Measurements from ENCODE around the gene DXO. TPM values are rescaled to one million over a fixed set of nuclear protein-coding genes. Genes with fewer than 3 reads are reported as not detected.

The DXO gene
- polyA plus RNA-seq, 3 donors = 22.1 to 32.3 (median 31.7) TPM

DNA sequence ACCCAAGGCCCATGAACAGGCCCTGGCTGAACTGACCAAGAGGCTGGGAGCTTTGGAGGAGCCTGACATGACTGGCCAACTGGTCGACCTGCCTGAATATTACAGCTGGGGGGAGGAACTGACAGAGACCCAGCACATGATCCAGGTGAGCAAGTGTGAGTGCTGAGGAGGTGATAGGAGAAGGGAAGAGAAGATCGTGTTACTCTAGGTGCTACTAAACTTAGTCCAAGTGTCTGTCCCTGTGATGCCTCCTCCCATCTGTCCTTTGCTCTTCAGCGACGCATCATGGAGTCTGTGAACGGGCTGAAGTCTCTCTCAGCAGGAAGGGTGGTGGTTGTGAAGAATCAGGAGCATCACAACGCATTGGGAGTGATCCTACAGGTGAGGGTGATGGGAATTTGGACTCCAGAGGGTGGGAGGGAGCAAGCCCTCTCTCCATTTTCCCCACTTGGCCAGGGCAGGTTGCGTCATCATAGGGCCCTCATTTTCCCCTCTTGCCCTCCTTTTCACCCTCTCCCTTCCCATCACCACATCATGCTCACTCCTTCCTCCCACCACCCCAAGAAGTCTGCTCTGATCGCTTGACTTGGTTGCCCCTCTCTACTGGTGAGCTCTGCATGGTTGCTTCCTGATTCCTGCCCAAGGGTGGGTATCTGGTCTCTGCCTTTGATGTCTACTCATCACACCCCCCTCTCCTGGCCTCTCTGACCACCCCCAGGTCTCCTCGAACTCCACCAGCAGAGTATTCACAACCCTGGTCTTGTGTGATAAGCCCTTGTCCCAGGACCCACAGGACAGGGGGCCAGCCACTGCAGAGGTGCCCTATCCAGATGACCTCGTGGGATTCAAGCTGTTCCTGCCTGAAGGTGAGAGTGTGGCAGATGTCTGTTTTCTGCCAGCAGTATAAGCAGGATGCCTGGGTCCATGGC lies 4.7 kb downstream of the DXO start:
- DNase-seq (ENCODE audit: extremely low read depth in 1 of 11, low read depth in 9 of 11, low spot score in 4 of 11) = no peak

GRCh38 chr6:31966506-31966905 lies 5.4 kb downstream of the DXO start:
- DNase-seq (ENCODE audit: extremely low read depth in 1 of 11, low read depth in 9 of 11, low spot score in 4 of 11) = no peak

DNA sequence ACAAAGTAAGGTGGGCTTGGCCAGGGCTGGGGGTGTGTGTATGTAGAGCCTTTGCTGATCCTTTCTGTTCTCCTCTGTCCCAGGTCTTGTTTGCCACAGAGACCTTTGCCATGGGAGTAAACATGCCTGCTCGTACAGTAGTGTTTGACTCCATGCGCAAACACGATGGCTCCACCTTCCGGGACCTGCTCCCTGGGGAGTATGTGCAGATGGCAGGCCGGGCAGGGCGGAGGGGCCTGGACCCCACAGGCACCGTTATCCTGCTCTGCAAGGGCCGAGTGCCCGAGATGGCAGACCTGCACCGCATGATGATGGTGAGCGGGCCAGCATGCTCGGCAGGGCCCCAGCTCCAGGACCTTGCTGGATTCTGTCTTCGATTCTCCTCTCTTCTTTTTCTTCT lies 6.2 kb downstream of the DXO start:
- DNase-seq (ENCODE audit: extremely low read depth in 1 of 11, low read depth in 9 of 11, low spot score in 4 of 11) = no peak

DNA sequence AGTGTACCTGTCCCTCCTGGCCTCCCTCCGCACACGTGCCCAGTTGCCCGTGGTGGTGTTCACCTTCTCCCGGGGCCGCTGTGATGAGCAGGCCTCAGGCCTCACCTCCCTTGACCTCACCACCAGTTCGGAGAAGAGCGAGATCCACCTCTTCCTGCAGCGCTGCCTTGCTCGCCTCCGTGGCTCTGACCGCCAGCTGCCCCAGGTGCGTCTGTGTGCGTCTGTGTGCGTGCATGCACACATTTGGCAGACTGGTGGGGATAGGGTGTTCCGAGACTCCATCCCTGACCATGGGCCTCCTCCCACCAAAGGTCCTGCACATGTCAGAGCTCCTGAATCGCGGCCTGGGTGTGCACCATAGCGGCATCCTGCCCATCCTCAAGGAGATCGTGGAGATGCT lies 8.0 kb downstream of the DXO start:
- no peak for DNase-seq (ENCODE audit: extremely low read depth in 1 of 11, low read depth in 9 of 11, low spot score in 4 of 11)

DNA sequence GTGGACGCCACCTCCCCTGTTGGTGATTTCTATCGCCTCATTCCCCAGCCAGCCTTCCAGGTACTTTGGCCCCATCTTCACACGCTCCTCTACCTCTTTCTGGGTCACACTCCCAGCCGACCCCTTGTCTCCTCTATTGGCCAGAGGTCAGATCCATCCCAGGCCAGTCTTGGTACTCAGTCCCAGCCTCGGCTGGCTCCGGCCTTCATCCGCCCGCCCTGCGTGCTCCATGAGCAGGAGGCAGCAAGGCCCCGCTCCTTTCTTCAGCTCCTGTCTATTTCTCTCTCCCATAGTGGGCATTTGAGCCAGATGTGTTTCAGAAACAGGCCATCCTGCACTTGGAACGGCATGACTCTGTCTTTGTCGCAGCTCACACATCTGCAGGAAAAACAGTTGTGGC lies 10.3 kb downstream of the DXO start:
- no peak for DNase-seq (ENCODE audit: extremely low read depth in 1 of 11, low read depth in 9 of 11, low spot score in 4 of 11)

DNA sequence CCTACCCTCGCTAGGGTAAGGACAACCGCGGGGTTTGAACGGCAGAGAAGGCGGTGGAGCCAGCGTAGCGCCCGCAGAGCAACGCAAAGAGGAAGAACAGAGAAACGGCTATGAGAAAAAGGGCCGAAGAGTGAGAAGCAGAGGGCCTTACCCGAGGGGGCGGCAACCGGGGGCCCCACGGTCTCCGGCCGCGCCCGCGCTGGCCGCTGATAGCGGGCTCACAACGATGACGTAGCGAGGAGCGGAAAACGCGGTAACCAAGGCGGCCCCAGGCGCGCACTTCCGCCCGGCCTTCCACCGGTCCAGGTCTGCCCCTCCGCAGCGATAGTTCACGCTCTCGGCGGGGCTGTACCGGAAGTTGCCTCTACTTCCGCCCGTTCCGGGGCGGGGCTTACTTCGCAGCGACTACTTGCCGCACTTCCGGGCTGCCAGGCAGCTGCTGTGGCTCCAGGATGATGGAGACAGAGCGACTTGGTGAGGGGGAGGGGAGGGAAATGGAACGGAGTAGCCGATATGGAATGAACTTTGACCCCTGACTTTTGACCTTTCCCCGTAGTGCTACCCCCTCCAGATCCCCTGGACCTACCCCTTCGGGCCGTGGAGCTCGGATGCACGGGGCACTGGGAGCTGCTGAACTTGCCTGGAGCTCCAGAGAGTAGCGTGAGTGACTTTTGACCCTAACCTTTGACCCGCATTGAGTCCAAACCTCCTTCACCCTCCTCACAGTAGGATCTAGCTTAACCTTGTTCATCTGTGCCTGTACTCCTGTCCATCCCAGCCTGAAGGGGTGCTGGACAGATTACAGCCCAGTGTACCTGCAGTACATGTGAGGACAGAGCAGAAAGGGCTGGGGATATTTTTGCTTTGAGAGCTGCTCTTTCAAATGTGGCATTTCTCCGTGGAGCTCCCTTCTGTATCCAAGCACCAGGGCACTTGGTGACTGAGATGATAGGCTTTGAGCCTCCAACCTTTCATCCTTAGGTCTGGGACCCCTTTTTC lies 12.9 kb downstream of the DXO start, which contains the start of the genes NELFE and SKIC2:
NELFE (minus strand) TSS at position 231 of the 999 bp plus-strand sequence. CDS start 525 bp downstream, outside the sequence.
SKIC2 (plus strand) TSS at position 435 of the 999 bp plus-strand sequence; CDS start at position 453, 18 bp downstream.
- DNase-seq (ENCODE audit: extremely low read depth in 1 of 11, low read depth in 9 of 11, low spot score in 4 of 11) = peak; percentile 94 to 97 (median 97)

DNA sequence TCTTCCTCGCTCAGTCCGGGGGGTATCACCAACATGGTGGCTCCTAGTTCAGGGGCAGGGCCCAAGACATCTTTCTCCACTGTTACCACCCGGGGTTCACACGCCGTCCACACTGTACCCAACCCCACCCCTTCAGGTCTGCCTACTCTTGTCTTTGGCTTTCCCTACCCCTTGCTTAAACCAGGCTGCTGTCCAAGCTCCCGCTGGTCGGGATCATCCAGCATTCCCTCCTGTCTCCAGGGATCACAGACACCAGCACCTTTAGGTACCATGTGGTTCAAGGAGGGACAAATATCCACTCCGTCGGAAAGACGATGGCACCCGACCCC lies 13.6 kb downstream of the DXO start:
- DNase-seq (ENCODE audit: extremely low read depth in 1 of 11, low read depth in 9 of 11, low spot score in 4 of 11) = no peak

- DNase-seq (ENCODE audit: extremely low read depth in 1 of 11, low read depth in 9 of 11, low spot score in 4 of 11) = no peak
Observed at GRCh38 chr6:31956796-31957195, 15.1 kb downstream of the DXO start.

DNA sequence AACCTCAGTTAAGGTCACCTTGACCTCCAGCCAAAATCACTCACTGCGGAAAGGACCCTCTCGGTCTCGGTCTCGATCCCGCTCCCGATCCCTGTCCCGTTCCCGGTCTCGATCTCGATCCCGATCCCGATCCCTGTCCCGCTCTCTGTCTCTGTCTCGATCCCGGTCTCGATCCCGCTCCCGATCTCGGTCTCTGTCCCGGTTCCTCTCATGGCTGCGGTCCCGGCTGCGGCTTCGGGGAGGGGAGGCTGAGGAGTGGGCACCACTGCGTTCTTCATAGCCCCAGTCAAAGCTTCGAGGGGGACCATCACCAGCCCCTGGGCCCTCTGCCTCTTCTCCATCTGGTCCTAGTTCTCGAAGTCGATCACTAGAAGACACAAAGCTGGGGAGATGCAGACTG lies 17.4 kb downstream of the DXO start:
- no peak for DNase-seq (ENCODE audit: extremely low read depth in 1 of 11, low read depth in 9 of 11, low spot score in 4 of 11)

- DNase-seq (ENCODE audit: extremely low read depth in 1 of 11, low read depth in 9 of 11, low spot score in 4 of 11) = no peak
Observed at GRCh38 chr6:31952890-31953289, 19.0 kb downstream of the DXO start.

GRCh38 chr6:31952140-31952805 lies 19.7 kb downstream of the DXO start:
- DNase-seq (ENCODE audit: extremely low read depth in 1 of 11, low read depth in 9 of 11, low spot score in 4 of 11) = peak in 6 of 11 donors; percentile 26 to 45 (median 32)

DNA sequence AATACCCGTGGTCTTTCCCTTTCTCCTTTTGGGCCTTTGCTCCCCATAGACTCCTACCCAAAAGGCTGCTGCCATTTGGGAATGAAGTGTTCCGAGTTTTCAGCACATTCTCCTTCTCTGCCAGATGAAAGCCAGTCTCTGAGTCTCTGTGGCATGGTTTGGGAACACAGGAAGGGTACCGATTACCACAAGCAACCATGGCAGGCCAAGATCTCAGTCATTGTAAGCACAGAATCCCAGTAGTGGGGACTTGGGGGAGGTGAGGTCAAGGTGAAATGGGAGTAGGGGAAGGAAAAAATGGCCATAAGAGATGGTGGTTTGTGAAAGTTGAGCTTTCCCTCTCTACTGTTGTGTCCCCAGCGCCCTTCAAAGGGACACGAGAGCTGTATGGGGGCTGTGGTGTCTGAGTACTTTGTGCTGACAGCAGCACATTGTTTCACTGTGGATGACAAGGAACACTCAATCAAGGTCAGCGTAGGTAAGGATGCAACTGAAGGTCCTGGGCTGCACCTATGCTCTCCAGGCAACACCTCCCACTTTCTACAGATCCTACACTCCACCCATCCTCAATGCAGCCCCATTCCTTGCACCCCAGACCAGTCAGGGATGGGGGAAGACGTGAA lies 21.9 kb downstream of the DXO start:
- DNase-seq (ENCODE audit: extremely low read depth in 1 of 11, low read depth in 9 of 11, low spot score in 4 of 11) = no peak

DNA sequence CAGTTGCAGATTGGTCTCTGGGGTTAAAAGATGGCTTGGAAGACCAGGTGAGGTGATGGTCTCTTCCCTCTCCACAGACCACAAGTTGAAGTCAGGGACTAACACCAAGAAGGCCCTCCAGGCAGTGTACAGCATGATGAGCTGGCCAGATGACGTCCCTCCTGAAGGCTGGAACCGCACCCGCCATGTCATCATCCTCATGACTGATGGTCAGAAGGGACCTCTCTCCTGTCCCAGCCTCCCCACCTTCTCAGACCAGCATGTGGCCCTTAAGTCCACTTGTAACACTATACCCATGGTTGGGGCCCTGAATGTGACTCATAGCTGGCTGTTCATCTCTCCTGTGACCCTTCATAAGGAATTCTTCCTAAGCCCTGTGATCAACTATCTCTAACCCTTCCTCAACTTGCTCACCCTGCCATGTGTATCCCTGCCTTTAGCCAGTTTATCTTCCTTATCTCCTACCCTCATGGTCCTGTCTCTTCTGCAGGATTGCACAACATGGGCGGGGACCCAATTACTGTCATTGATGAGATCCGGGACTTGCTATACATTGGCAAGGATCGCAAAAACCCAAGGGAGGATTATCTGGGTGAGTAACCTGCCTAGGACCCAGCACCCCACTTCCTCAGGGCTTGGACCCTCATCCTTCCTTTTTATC lies 23.1 kb downstream of the DXO start:
- no peak for DNase-seq (ENCODE audit: extremely low read depth in 1 of 11, low read depth in 9 of 11, low spot score in 4 of 11)

- DNase-seq (ENCODE audit: extremely low read depth in 1 of 11, low read depth in 9 of 11, low spot score in 4 of 11) = no peak
Observed at GRCh38 chr6:31948306-31948705, 23.6 kb downstream of the DXO start.

GRCh38 chr6:31947864-31948263 lies 24.1 kb downstream of the DXO start:
- DNase-seq (ENCODE audit: extremely low read depth in 1 of 11, low read depth in 9 of 11, low spot score in 4 of 11) = no peak

DNA sequence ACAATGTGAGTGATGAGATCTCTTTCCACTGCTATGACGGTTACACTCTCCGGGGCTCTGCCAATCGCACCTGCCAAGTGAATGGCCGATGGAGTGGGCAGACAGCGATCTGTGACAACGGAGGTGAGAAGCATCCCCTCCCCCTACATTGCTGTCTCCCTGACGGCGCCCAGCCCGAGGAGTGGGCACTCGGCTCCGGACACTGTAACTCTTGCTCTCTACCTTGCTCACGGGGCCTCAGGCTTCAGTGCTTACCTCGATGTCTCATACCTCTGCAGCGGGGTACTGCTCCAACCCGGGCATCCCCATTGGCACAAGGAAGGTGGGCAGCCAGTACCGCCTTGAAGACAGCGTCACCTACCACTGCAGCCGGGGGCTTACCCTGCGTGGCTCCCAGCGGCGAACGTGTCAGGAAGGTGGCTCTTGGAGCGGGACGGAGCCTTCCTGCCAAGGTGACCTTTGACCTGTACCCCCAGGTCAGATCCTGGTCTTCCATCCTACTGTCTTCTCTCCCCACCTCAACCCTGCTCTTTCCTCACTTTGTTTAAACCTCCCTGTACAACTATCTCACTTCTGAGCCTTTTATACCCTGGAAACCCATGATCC lies 24.8 kb downstream of the DXO start:
- no peak for DNase-seq (ENCODE audit: extremely low read depth in 1 of 11, low read depth in 9 of 11, low spot score in 4 of 11)

GRCh38 chr6:31946370-31946885 lies 25.5 kb downstream of the DXO start:
- no peak for DNase-seq (ENCODE audit: extremely low read depth in 1 of 11, low read depth in 9 of 11, low spot score in 4 of 11)

Data from renal cortex interstitium (tissue), 11 donors.